ENCODE results near the gene KIRREL3.

The KIRREL3 gene

GRCh38 chr11:126999366-126999765 lies 1.2 kb downstream of the KIRREL3 start:
- TF ChIP-seq CTCF (conservative IDR thresholded peaks at IDR 0.05) = no peak
- H3K27ac ChIP-seq = no peak overlapping the region

- TF ChIP-seq CTCF (conservative IDR thresholded peaks at IDR 0.05) = no peak
- H3K27ac ChIP-seq = no peak overlapping the region
These were observed 2.9 kb downstream of the KIRREL3 start for GRCh38 chr11:126997641-126998040.

- no peak for TF ChIP-seq CTCF (conservative IDR thresholded peaks at IDR 0.05)
- no peak overlapping the region for H3K27ac ChIP-seq
These were observed 3.4 kb downstream of the KIRREL3 start for GRCh38 chr11:126997196-126997595.

- TF ChIP-seq CTCF (conservative IDR thresholded peaks at IDR 0.05) = no peak
- no peak overlapping the region for H3K27ac ChIP-seq
These were observed 4.3 kb downstream of the KIRREL3 start for GRCh38 chr11:126996036-126996804.

GRCh38 chr11:126993599-126993998 lies 7.0 kb downstream of the KIRREL3 start:
- H3K27ac ChIP-seq = no peak overlapping the region
- no peak for TF ChIP-seq CTCF (conservative IDR thresholded peaks at IDR 0.05)

- no peak for TF ChIP-seq CTCF (conservative IDR thresholded peaks at IDR 0.05)
- H3K27ac ChIP-seq = no peak overlapping the region
These were observed 7.8 kb downstream of the KIRREL3 start for GRCh38 chr11:126992804-126993111.

- TF ChIP-seq CTCF (conservative IDR thresholded peaks at IDR 0.05) = no peak
- no peak overlapping the region for H3K27ac ChIP-seq
These were observed 8.3 kb downstream of the KIRREL3 start for GRCh38 chr11:126992065-126992803.
